ENCODE results near the gene BCAS1. TPM values are rescaled to one million over a fixed set of nuclear protein-coding genes. Genes with fewer than 3 reads are reported as not detected.

Gene BCAS1
- total and polyA plus RNA-seq, 3 donors from 2014 or later, result 2.4 to 8.8 (median 3.3) TPM

DNA sequence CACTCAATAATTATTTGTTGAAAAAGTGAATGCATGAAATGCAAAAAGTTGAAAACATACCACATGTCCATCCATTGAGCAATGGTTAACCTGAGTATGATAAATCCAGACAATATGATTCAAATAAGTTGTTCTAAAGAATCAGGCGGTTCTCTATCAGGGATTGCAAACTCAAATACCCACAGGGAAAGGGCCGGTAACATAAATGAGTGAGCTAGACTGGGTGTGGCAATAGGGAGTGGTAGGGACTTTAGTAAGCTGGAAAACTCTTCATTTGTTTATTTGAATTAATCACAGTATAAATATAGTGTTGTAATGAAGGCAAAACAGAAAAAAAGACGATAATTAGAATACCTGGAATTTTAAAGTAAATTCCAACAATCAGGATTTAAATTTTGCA lies 106.3 kb downstream of the BCAS1 start:
- no peaks in the 10 kb centered on the region for H3K27me3 ChIP-seq
- DNase-seq, result no peak
- H3K4me3 ChIP-seq, result no peak overlapping the region
- no peaks in the 10 kb centered on the region for H3K9me3 ChIP-seq
- H3K36me3 ChIP-seq (ENCODE audit: low read depth, missing control alignments), result no peaks in the 10 kb centered on the region
- TF ChIP-seq POLR2A (IDR thresholded peaks at IDR 0.05), result no peak
- TF ChIP-seq, protein P1, sequence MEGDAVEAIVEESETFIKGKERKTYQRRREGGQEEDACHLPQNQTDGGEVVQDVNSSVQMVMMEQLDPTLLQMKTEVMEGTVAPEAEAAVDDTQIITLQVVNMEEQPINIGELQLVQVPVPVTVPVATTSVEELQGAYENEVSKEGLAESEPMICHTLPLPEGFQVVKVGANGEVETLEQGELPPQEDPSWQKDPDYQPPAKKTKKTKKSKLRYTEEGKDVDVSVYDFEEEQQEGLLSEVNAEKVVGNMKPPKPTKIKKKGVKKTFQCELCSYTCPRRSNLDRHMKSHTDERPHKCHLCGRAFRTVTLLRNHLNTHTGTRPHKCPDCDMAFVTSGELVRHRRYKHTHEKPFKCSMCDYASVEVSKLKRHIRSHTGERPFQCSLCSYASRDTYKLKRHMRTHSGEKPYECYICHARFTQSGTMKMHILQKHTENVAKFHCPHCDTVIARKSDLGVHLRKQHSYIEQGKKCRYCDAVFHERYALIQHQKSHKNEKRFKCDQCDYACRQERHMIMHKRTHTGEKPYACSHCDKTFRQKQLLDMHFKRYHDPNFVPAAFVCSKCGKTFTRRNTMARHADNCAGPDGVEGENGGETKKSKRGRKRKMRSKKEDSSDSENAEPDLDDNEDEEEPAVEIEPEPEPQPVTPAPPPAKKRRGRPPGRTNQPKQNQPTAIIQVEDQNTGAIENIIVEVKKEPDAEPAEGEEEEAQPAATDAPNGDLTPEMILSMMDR (IDR thresholded peaks at IDR 0.05), result no peak
- H3K4me1 ChIP-seq, result no peaks in the 10 kb centered on the region
- intact Hi-C loops (cut with DNase I; ENCODE audit: low total_unique reads), result no loop called here
- 84 to 90% methylated on average over 3 of the region's 3 CpGs for WGBS, 2 donors
- no peak overlapping the region for H3K27ac ChIP-seq

DNA sequence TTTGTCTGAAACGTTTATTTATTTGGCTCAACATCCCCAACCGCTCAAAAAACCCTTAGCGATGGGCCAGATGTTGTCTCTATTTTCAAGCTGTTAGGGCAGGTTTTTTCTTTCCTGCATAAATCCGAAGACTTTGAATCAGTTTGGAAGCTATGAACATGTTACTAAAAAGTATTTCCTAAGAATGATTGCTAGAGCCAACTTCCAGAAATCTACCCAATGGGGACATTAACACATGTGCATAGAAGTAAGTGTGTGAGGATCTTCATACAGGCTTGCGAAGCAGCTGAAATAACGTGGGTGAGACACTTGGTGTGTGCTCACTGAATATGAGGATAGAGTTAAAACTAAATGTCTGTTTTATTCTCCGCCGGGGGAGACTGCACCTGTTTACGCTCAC lies 106.8 kb downstream of the BCAS1 start:
- no peaks in the 10 kb centered on the region for H3K9me3 ChIP-seq
- H3K27me3 ChIP-seq, result no peaks in the 10 kb centered on the region
- WGBS, 2 donors, result 84 to 86% methylated on average over 9 of the region's 9 CpGs
- H3K4me1 ChIP-seq, result no peaks in the 10 kb centered on the region
- no peaks in the 10 kb centered on the region for H3K36me3 ChIP-seq (ENCODE audit: low read depth, missing control alignments)
- no peak for DNase-seq
- H3K4me3 ChIP-seq, result no peak overlapping the region
- intact Hi-C loops (cut with DNase I; ENCODE audit: low total_unique reads), result no loop called here
- no peak overlapping the region for H3K27ac ChIP-seq
- TF ChIP-seq POLR2A (IDR thresholded peaks at IDR 0.05), result no peak
- TF ChIP-seq, protein P1 (IDR thresholded peaks at IDR 0.05), result no peak

GRCh38 chr20:53962388-53962787 lies 108.0 kb downstream of the BCAS1 start:
- intact Hi-C loops (cut with DNase I; ENCODE audit: low total_unique reads), result no loop called here
- 92 to 94% methylated on average over 3 of the region's 3 CpGs for WGBS, 2 donors
- Histone ChIP-seq H3K27ac (no peak overlapping the region), H3K9me3 (no peaks in the 10 kb centered on the region), H3K4me3 (no peak overlapping the region), H3K27me3 (no peaks in the 10 kb centered on the region), H3K4me1 (no peaks in the 10 kb centered on the region), H3K36me3 (ENCODE audit: low read depth, missing control alignments) (no peaks in the 10 kb centered on the region)
- TF ChIP-seq, protein P1 (IDR thresholded peaks at IDR 0.05), result no peak
- no peak for TF ChIP-seq POLR2A (IDR thresholded peaks at IDR 0.05)
- DNase-seq, result no peak

- TF ChIP-seq, protein P1 (IDR thresholded peaks at IDR 0.05), result no peak
- no peak for TF ChIP-seq POLR2A (IDR thresholded peaks at IDR 0.05)
- intact Hi-C loops (cut with DNase I; ENCODE audit: low total_unique reads), result no loop called here
Measured at GRCh38 chr20:53961527-53961926, 108.9 kb downstream of the BCAS1 start.

GRCh38 chr20:53960579-53961272 lies 109.7 kb downstream of the BCAS1 start:
- no peak overlapping the region for H3K4me3 ChIP-seq
- intact Hi-C loops (cut with DNase I; ENCODE audit: low total_unique reads), result no loop called here
- no peak overlapping the region for H3K27ac ChIP-seq
- no peak for DNase-seq
- TF ChIP-seq POLR2A (IDR thresholded peaks at IDR 0.05), result no peak
- TF ChIP-seq, protein P1 (IDR thresholded peaks at IDR 0.05), result no peak
- WGBS, 2 donors, result 82 to 85% methylated on average over 2 of the region's 2 CpGs
- no peaks in the 10 kb centered on the region for H3K27me3 ChIP-seq
- no peaks in the 10 kb centered on the region for H3K9me3 ChIP-seq
- H3K36me3 ChIP-seq (ENCODE audit: low read depth, missing control alignments), result no peaks in the 10 kb centered on the region
- no peaks in the 10 kb centered on the region for H3K4me1 ChIP-seq

More at GRCh38 chr20:53961527-53961926, 108.9 kb downstream of the BCAS1 start:
- H3K4me3 ChIP-seq, result no peak overlapping the region
- H3K9me3 ChIP-seq, result no peaks in the 10 kb centered on the region
- H3K36me3 ChIP-seq (ENCODE audit: low read depth, missing control alignments), result no peaks in the 10 kb centered on the region
- H3K27me3 ChIP-seq, result no peaks in the 10 kb centered on the region
- H3K4me1 ChIP-seq, result no peaks in the 10 kb centered on the region
- no peak for DNase-seq
- H3K27ac ChIP-seq, result no peak overlapping the region
- WGBS, 2 donors, result 72 to 85% methylated on average over 4 of the region's 4 CpGs
